HTR-8/SVneo (cell line): ENCODE measurements around the gene AFF1.
A peak's percentile ranks its signal among the peaks of the same experiment; 100 is the strongest.
"Not testable (repeated sequence)": the region's sequence is repeated elsewhere in the genome, so short reads cannot be mapped to it uniquely, and the experiment has no call there.

ENCODE experiments used
- DNase-seq: peaks from one replicate; pipeline ENCODE4 v3.0.0; 2011; ENCODE audit warnings: low spot score, mixed read lengths; ENCODE audit not compliant: insufficient read length
- FAIRE-seq: peaks from 2 replicates; lab custom pipeline; 2011; peaks lifted over from hg19 to GRCh38; lab: Jason Lieb, UNC

The AFF1 gene

DNA sequence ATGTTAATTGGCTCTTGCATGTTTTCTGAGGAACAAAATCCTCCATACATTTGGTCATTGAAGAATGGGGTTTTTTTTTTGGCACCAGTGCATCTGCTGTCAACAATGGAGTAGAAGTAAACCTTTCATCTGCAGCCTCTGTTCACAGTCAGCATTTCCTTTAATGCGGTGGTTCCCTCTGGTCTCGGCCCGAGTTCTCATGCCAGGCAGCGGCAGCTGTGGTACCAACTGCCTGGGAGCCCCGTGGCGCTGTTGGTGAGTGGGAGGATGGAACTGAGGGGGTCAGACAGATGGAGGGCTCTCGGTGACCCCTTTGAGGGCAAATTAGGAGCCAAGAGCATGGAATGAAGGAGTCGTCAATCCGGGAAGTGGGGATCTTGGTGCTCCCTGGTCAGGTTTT, 114.7 kb downstream of the AFF1 start:
- FAIRE-seq = no peak

DNA sequence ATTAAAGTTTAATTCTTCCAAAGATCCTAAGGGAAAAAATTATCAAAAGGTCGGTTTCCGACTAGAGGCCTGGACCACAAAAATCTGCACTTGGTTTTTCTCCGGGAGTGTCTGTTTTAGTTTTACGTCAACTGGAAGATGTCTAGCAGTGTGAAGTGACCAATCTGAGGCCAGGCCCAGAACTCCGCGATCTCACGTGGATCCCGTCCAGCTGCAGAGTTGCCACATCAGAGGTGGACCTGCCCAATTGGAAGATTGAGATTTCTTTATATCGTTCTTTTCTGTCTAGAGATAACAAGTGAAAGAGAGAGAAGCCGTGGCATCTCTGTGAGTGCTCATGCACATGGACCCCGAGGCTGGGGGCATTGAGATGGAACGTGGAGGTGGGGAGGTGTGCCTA, 115.8 kb downstream of the AFF1 start:
- FAIRE-seq (no peak), DNase-seq (no peak)

More for the DNA sequence above, 114.7 kb downstream of the AFF1 start:
- no peak for DNase-seq

DNA sequence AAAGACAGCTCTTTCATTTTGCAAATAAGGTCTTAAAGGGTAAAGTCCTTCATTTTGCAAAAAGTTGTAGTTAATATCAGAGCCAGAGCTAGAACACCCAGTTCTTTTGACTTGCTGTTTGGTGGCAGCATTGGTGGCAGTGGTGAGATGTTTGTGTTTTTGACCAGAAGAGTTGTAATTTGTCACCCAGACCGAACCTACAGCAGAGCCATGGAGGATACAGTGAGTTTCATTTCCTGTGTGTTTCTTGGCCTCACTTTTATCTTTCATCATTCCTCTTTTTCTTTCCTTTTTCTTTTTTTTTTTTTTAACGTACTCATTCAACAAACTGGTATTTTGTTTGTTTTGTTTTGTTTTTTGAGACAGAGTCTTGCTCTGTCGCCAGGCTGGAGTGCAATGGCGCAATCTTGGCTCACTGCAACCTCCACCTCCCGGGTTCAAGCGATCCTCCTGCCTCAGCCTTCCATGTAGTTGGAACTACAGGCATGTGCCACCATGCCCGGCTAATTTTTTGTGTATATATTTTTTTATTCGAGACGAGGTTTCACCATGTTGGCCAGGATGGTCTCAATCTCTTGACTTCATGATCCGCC, 116.4 kb downstream of the AFF1 start:
- DNase-seq = no peak
- no peak for FAIRE-seq

DNA sequence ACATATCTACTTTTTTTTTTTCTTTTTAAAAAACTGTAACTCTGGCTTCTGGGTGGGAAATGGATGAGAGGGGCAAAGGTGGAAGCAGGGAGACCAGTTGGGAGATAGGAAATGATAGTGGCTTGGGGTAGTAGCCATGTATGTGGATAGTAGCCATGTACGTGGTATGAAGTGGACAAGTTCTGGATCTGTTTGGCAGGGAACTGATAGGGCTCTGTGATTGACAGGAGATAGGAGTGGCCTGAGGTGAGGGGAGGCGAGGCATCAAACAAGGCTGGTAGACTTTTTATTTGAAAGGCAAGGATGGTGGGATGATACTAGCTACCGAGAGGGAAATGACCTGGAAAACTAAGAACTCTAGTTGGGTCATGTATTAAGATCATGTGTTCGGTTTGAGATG, 117.8 kb downstream of the AFF1 start:
- no peak for DNase-seq
- FAIRE-seq = no peak

DNA sequence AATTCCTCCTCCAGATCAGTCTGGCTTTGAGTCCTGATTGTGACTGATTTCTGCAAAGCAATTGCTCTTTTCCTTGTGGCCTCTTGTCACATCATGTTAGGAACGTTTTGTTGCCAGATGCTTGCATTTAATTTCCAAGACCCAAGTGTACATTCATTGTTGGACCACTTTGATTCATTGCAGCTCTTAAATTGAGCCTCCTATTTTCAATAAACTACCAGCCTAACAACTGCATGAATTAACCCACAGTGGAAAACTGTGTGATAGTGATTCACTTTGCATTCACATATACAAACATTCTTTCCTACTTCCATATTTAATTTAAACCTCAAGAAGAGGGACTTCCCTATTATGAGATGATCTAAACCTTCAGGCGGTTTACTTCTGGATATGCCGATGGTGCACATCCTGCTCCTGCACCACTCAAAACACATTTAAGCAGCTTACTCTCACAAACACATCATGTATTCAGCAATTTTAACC, 118.4 kb downstream of the AFF1 start:
- no peak for DNase-seq
- no peak for FAIRE-seq

DNA sequence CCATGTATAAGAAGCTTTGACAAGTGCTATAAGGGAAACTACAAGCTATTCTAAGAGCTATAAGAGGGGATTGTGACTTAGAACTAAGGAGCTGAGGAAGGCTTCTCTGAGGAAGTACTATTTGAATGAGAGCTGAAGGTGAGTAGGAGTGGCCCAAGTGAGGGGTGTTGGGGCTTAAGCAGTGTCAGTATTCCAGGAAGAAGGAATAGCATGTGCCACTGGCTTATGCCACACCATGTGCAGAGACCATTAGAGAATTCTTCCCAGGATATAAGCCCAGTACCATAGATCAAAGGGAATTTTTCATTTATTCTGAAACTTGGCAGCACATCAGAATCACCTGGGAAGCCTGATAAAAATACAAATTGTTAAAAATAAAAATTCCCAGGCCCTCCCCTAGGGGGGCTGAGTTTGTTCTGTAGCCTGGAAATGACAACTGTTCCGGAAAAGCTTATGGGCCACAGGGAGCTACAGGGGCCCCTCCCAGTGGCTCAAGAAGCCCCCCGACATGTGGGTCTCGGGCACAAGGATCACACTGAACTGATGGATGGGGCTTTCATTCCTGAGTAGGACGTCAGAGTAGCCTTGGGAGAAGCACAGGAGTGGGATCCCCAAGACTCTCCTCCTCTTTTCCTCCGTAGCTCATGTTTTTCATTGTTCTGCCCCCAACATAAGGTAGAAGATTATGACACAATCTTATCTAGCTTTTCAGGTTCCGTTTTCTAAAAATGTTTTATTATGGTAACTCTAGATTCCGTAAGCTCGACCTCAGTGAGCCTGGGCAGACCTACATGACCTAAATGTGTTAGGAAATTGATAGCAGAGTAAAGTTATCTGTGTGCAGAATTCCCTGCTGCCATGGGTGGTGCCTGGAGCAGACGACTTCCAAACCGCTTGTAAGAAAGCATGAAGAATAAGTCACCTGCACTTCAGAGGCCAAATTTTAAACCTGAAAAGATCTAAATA, 119.3 kb downstream of the AFF1 start:
- FAIRE-seq (no peak), DNase-seq (no peak)

DNA sequence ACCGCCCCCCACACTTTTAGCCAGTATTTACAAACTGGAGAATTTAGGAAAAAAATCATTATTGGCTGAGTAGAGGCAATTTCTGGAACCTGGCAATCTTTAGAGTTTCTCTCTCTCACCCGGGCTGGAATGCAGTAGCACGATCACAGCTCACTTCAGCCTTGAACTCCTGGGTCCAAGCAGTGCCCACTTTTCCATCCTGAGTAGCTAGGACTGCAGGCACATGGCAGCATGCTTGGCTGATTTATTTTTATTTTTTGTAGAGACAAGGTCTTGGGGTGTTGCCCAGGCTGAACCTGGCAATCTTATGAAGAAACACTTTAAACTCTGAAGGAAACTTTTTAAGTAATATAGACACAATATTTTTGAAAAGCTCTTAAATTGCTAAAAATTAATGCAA, 120.1 kb downstream of the AFF1 start:
- FAIRE-seq (no peak), DNase-seq (no peak)

DNA sequence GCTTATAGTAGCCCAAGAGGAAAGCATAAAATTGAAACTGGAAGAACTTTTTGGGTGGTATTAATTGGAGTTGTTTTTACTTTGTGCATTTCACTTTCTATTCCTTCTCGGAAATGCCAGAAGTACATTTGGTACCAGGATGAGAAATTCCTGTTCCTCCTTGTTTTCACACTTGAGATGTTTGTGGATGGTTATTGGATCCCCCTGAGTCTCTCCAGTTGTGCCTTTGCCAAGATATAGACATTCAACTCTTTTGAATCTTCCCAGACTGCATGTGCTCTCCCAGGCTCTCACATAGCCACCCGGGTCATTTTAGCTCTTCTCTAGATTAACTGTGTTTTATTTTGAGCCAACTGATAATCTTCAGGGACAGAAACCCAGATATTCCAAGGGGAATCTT, 120.5 kb downstream of the AFF1 start:
- no peak for FAIRE-seq

DNA sequence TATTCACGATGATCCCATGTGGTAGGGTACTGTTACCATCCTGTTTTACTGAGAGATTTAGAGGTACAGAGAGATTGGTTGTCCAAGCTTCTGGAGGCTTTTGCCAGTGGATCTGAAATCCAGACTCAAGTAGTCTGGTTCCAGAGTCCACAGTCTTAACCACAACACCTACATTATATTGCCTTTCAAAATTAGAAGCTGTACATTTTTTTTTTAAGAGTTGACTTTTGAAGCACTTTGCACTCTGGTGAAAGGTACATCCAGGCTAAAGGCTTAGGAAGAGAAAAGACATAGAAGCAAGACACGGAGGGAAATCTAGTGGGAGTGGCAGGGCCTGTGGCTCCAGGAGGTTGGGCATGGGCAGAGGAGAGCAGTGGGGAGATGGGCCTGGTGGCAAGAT, 122.1 kb downstream of the AFF1 start:
- DNase-seq (no peak), FAIRE-seq (no peak)

More for the DNA sequence above, 120.5 kb downstream of the AFF1 start:
- no peak for DNase-seq

DNA sequence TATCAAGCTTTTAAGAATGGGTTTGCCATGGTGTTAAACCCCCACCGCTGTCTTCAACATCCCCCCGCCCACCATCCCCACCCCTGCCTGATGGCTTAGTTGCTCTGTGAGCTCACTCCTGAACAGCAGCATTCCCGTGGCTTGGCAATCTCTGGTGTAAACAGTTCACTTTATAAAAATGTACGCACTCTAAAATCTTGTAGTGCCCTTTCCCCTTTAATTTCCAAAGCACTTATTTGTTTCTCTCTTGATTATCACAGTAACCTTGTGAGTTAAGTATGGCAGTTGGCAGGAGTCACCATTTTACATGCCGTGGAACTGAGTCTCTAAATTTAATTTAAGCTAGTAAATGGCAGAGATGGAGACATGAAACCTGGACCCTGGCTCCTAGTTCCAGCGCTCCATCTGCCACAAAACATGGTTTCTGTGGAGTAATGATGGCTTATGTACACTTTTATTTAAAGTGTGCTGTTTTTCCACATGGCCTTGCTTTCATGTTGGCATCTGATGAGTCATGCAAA, 123.1 kb downstream of the AFF1 start:
- no peak for FAIRE-seq
- DNase-seq = no peak

DNA sequence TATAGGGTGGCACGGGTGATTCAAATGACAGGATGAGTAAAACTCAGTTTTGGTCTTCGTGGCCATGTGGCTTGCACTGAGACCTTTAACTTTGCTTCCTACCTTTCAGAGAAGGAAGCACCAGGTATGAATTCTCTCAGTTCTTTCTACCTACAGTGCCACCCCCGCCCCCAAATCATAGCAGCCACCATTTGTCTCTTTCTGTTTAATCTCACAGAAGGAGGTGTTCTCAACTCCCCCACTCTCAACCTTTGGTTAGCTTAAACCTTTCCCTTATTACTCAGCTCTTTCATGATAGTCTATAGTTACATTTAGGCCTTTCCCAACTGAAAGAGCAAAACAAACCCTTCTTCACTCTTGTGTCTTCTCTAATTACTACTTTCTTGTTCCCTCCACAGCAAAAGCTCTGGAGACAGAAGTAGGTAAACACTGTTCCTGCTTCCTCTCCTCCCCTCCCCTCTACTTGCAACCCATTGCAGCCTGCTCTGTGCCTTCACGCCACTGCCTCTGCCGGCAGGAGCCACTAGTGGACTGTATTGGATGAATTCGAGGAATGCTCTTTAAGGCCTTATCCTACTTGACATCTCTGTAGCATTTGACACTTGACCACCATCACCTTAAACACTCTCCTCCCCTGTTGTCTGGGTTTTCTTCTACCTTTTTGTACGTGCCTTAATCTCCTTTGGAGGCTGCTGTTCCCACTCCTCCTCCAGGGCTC, 123.7 kb downstream of the AFF1 start:
- FAIRE-seq = no peak

DNA sequence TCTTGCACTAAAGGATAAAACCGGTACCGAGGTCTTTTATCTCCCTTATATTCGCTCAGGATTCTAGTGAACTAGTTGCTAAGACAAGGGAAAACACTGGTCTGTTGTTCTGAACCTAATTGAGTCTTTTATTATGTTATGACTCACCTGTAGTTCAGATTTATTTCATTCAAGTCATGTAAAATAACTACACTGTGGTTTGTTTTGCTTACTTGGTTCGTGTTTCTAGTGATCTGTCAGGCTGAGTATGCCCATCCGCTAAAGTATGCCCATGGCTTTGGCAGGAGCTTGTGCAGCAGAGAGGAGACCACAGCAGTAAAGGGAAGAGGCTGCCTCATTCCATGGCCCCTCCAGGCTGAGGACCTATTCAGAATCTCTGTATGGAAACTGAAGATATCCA, 126.1 kb downstream of the AFF1 start:
- FAIRE-seq (no peak), DNase-seq (peak; percentile 34)

More for the DNA sequence above, 123.7 kb downstream of the AFF1 start:
- no peak for DNase-seq

DNA sequence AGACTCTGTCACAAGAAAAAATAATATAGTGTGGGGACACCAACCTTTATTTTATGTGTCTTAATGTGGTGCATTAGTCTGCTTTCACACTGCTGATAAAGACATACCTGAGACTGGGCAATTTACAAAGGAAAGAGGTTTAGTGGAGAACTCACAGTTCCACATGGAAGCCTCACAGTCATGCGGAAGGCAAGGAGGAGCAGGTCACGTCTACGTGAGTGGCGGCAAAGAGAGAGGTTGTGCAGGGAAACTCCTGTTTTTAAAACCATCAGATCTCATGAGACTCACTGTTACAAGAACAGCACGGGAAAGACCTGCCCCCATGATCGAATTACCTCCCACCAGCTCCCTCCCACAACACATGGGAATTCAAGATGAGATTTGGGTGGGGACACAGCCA, 130.2 kb downstream of the AFF1 start:
- no peak for FAIRE-seq
- no peak for DNase-seq

DNA sequence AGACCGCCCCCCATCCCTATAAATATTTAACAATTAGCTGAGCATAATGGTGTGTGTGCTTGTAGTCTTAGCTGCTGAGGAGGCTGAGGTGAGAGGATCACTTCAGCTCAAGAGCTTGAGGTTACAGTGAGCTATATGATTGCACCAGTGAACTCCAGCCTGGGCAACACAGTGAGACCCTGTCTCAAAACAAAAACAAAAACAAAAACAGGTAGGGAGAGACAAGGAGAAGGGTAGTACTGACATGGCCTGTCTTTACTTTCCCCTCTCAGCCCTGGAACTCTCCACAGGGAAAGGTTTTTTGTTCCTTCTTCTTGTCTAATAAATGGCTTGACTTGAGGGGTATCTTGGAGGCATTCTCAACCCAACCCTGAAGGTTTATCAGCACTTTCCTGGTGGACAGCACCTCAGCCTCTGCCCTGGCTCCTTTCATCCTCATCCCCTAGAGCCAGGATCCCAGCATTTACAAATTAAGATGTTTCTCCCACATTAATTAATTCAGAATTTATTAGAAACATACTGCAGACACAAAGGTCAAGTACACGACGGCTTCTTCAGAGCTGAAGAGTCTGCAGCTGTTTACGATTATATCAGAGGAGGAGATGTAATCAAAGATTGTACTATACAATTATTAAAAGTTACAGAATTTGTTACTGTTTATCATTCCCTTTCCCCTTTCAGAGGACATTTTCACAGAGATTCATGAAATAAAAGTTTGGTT, 131.8 kb downstream of the AFF1 start:
- DNase-seq = no peak
- FAIRE-seq = no peak

DNA sequence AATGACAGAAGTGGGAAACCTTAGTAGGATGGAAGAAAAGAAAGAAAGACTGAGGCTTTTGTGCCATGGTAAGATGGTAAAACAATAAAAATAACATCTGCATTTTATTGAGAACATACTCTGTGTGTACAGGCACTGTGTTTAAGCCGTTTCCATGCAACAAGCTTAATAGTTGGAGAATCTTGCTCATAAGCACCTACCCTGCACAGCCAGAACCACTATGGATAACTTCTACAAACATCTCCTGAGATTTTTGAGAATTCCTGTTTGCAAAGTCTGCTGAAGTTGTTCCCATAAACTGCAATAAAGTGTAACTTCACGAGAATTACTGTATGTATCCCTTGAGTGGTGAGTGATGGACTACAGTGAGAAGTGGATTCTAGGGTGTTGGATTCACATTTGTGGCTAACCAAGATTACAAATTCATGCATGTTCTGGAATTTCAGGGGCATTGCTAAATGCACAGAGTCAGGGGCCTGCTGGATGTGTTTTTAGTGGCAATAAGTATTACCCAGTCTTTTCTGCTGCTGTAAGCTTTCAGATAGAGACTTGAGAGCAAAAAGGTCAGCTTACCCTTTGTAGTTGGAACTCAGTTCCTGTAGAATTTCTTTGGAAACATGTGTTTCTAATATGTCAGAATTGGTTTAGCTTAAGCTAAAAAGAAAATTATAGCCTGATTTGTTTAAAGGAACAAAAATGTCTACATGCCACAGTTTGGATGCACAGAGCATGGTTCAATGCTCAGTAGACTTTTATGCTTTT, 132.5 kb downstream of the AFF1 start:
- DNase-seq (no peak), FAIRE-seq (no peak)

DNA sequence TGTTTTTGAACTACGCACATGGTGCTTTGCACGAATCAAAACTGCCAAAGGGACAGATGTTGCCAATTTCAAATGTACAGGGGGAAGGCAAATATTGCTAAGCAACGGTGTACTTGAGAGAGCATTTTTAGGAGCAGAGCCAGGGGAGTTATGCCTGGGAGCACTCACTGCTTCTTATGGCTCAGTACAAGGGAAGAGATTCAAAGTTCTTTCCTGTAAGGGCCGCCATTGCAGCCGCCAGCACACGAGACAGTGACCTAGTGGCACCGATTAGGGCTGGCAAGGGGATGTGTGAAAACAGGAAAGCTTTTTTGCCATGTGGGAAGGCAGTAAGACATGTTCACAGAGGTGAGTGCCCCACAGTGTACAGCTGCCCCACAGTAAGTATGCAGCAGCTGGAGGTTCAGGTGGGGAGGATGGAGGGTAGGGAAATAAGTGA, 133.8 kb downstream of the AFF1 start:
- FAIRE-seq (no peak), DNase-seq (no peak)

DNA sequence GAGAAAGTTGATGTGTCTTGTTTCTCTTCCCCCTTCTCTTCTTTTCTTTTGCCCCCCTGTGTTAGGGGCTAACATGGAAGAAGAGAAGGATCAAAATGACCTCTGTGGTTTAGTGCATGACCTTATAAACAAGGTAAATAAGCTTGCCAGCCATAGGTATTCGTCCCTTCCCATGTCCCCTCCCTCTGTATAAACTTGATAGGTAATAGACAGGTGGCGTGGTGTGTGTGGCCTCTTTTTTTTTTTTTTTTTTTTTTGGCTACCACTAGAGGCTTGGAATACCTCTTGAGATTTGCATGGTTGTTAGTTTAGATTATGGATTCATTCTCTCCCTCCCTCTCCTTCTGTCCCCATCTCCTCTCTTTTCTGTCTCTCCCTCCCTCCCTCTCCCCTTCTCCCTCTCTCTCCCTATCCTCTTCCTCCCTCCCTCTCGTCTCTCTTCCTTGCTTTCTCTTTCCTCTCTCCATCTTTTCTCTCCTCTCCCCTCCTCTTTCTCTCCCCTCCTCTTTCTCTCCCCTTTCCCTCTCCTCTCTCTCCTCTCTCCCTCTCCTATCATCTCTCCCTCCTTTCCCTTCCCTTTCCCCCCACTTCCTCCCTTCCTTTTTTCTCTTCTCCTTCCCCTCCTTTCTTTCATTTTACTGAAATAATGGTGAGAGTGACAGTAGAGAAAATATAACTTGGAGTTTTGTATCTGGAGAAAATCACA, 134.4 kb downstream of the AFF1 start:
- no peak for FAIRE-seq
- DNase-seq = no peak

DNA sequence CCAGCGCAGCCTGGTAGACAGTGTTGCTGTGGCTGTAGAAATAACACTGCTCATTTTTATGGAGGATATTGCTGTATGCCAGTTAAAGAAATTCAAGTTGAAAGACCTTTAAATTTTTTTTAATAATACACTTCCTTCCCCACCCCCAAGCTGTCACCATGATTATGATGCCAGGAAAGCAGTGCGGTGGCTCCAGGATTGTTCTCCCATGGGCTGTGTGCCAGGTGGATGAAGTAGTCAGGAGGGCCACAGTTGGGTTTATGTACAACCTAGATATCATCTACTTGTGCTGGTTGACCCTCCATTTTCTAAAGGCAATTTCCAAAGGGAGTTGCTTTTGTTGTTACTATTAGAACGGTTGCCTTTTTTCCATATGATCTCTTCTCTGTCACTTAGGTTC, 136.6 kb downstream of the AFF1 start:
- FAIRE-seq = no peak
- no peak for DNase-seq

DNA sequence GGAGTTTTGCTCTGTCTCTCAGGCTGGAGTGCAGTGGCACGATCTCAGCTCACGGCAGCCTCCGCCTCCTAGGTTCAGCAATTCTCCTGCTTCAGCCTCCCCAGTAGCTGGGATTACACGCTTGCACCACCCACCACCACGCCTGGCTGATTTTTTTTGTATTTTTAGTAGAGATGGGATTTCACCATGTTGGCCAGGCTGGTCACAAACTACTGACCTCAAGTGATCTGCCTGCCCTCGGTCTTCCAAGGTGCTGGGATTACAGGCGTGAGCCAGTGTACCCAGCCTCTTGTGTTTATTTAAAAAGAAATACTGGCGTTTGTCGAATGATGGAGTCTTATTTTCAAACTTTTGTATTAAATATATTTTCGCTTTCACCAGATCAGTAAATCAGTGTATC, 137.7 kb downstream of the AFF1 start:
- DNase-seq, FAIRE-seq: not testable (repeated sequence)
